Measurements from ENCODE around the gene RPS19BP1.

The RPS19BP1 gene

GRCh38 chr22:39496131-39496838, 36.3 kb downstream of the RPS19BP1 start:
- TF ChIP-seq RAD21 (IDR thresholded peaks at IDR 0.05; ENCODE audit: low read depth) (peak; percentile 48), TCF12 (IDR thresholded peaks at IDR 0.05; ENCODE audit: low read depth) (no peak), TEAD4 (IDR thresholded peaks at IDR 0.05) (no peak), CEBPB (IDR thresholded peaks at IDR 0.05) (no peak), MAX (IDR thresholded peaks at IDR 0.05) (no peak)

GRCh38 chr22:39494471-39495120, 38.0 kb downstream of the RPS19BP1 start:
- TF ChIP-seq, protein P1, sequence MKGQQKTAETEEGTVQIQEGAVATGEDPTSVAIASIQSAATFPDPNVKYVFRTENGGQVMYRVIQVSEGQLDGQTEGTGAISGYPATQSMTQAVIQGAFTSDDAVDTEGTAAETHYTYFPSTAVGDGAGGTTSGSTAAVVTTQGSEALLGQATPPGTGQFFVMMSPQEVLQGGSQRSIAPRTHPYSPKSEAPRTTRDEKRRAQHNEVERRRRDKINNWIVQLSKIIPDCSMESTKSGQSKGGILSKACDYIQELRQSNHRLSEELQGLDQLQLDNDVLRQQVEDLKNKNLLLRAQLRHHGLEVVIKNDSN (IDR thresholded peaks at IDR 0.05), result no peak
- TF ChIP-seq EGR1 (IDR thresholded peaks at IDR 0.05) (no peak), TCF12 (IDR thresholded peaks at IDR 0.05; ENCODE audit: low read depth) (no peak), CEBPB (IDR thresholded peaks at IDR 0.05) (no peak), YY1 (IDR thresholded peaks at IDR 0.05; ENCODE audit: low read depth) (no peak), ZBTB7A (IDR thresholded peaks at IDR 0.05; ENCODE audit: low read depth) (no peak)

DNA sequence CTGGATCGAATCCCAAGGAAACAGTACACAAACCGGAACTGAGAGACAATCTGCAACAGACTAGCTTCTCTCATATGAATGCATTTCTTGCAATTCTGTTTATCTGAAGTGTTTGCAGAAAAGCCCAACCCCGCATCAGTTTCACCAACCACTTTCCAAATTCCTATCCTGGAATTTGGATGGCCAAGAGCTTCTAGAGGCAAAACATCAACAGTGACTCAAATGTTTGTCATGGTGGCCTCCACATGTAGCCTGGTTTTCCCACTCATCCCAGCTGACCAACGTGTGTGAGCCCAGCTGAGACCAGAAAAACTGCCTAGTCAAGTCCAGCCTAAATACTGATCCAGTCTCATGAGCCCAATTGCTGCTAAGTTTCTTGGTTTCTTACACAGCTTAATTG, 38.8 kb downstream of the RPS19BP1 start:
- TF ChIP-seq CEBPB (IDR thresholded peaks at IDR 0.05) (no peak), TCF12 (IDR thresholded peaks at IDR 0.05; ENCODE audit: low read depth) (no peak), ZBTB7A (IDR thresholded peaks at IDR 0.05; ENCODE audit: low read depth) (no peak), EP300 (IDR thresholded peaks at IDR 0.05; ENCODE audit: borderline replicate concordance) (no peak), YY1 (IDR thresholded peaks at IDR 0.05; ENCODE audit: low read depth) (no peak), RAD21 (IDR thresholded peaks at IDR 0.05; ENCODE audit: low read depth) (no peak), TAF1 (IDR thresholded peaks at IDR 0.05; ENCODE audit: low read depth) (no peak), EGR1 (IDR thresholded peaks at IDR 0.05) (no peak), TEAD4 (IDR thresholded peaks at IDR 0.05) (no peak), MAX (IDR thresholded peaks at IDR 0.05) (no peak), FOXM1 (IDR thresholded peaks at IDR 0.05; ENCODE audit: borderline replicate concordance, low read depth) (no peak)
- TF ChIP-seq, protein P2, sequence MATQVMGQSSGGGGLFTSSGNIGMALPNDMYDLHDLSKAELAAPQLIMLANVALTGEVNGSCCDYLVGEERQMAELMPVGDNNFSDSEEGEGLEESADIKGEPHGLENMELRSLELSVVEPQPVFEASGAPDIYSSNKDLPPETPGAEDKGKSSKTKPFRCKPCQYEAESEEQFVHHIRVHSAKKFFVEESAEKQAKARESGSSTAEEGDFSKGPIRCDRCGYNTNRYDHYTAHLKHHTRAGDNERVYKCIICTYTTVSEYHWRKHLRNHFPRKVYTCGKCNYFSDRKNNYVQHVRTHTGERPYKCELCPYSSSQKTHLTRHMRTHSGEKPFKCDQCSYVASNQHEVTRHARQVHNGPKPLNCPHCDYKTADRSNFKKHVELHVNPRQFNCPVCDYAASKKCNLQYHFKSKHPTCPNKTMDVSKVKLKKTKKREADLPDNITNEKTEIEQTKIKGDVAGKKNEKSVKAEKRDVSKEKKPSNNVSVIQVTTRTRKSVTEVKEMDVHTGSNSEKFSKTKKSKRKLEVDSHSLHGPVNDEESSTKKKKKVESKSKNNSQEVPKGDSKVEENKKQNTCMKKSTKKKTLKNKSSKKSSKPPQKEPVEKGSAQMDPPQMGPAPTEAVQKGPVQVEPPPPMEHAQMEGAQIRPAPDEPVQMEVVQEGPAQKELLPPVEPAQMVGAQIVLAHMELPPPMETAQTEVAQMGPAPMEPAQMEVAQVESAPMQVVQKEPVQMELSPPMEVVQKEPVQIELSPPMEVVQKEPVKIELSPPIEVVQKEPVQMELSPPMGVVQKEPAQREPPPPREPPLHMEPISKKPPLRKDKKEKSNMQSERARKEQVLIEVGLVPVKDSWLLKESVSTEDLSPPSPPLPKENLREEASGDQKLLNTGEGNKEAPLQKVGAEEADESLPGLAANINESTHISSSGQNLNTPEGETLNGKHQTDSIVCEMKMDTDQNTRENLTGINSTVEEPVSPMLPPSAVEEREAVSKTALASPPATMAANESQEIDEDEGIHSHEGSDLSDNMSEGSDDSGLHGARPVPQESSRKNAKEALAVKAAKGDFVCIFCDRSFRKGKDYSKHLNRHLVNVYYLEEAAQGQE (IDR thresholded peaks at IDR 0.05; ENCODE audit: low read depth), result no peak
- TF ChIP-seq, protein P1 (IDR thresholded peaks at IDR 0.05), result no peak

- no peak for TF ChIP-seq TCF12 (IDR thresholded peaks at IDR 0.05; ENCODE audit: low read depth)
- no peak for TF ChIP-seq ZBTB7A (IDR thresholded peaks at IDR 0.05; ENCODE audit: low read depth)
- no peak for TF ChIP-seq FOXM1 (IDR thresholded peaks at IDR 0.05; ENCODE audit: borderline replicate concordance, low read depth)
- TF ChIP-seq, protein P1 (IDR thresholded peaks at IDR 0.05), result no peak
- no peak for TF ChIP-seq EP300 (IDR thresholded peaks at IDR 0.05; ENCODE audit: borderline replicate concordance)
- TF ChIP-seq NFIC (IDR thresholded peaks at IDR 0.05), result no peak
- no peak for TF ChIP-seq TAF1 (IDR thresholded peaks at IDR 0.05; ENCODE audit: low read depth)
- no peak for TF ChIP-seq MAX (IDR thresholded peaks at IDR 0.05)
Observed at GRCh38 chr22:39492186-39492585, 40.4 kb downstream of the RPS19BP1 start.

- TF ChIP-seq NFIC (IDR thresholded peaks at IDR 0.05) (no peak), RAD21 (IDR thresholded peaks at IDR 0.05; ENCODE audit: low read depth) (no peak), MAX (IDR thresholded peaks at IDR 0.05) (no peak), CREB1 (IDR thresholded peaks at IDR 0.05; ENCODE audit: low read depth) (no peak), TCF12 (IDR thresholded peaks at IDR 0.05; ENCODE audit: low read depth) (no peak), TEAD4 (IDR thresholded peaks at IDR 0.05) (no peak), EP300 (IDR thresholded peaks at IDR 0.05; ENCODE audit: borderline replicate concordance) (no peak), YY1 (IDR thresholded peaks at IDR 0.05; ENCODE audit: low read depth) (no peak), EGR1 (IDR thresholded peaks at IDR 0.05) (no peak), ZBTB7A (IDR thresholded peaks at IDR 0.05; ENCODE audit: low read depth) (no peak)
- TF ChIP-seq, protein P2 (IDR thresholded peaks at IDR 0.05; ENCODE audit: low read depth), result no peak
Observed at GRCh38 chr22:39491696-39492095, 40.9 kb downstream of the RPS19BP1 start.
